Measurements from ENCODE around the gene RFTN1.

DNA sequence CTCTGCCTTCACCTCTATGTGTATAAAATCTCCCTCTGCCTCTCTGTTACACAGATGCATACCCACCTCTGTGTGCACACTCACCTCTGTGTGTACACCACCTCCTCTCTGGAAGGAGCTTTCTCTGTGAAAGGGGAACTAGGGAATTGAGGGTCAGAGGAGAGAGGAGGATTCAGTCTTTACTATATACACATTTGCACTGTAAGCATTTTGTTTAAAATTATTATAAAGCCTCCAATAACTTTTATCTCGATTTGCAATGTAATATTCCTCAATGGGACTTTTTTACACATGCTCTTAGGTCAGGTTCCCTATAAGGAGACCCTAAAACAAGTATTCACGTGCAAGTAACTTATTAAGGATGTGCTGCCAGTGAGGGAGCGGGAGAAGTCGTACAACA, 166.0 kb downstream of the RFTN1 start:
- TF ChIP-seq, protein P1, sequence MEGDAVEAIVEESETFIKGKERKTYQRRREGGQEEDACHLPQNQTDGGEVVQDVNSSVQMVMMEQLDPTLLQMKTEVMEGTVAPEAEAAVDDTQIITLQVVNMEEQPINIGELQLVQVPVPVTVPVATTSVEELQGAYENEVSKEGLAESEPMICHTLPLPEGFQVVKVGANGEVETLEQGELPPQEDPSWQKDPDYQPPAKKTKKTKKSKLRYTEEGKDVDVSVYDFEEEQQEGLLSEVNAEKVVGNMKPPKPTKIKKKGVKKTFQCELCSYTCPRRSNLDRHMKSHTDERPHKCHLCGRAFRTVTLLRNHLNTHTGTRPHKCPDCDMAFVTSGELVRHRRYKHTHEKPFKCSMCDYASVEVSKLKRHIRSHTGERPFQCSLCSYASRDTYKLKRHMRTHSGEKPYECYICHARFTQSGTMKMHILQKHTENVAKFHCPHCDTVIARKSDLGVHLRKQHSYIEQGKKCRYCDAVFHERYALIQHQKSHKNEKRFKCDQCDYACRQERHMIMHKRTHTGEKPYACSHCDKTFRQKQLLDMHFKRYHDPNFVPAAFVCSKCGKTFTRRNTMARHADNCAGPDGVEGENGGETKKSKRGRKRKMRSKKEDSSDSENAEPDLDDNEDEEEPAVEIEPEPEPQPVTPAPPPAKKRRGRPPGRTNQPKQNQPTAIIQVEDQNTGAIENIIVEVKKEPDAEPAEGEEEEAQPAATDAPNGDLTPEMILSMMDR (conservative IDR thresholded peaks at IDR 0.05; ENCODE audit: low read length), result no peak
- TF ChIP-seq EZH2phosphoT487 (IDR thresholded peaks at IDR 0.05; ENCODE audit: borderline replicate concordance, low read depth, low read length), result no peak

All from OCI-LY7 (cell line).